Measurements from ENCODE around the gene LRMDA. TPM values are rescaled to one million over a fixed set of nuclear protein-coding genes. Genes with fewer than 3 reads are reported as not detected.

The LRMDA gene
- total RNA-seq, 1 donor from 2014 or later = 5.2 TPM

- Histone ChIP-seq H3K4me3 (no peak overlapping the region), H3K9me3 (ENCODE audit: low read depth) (no peaks in the 10 kb centered on the region), H3K27ac (no peak overlapping the region), H3K4me1 (no peaks in the 10 kb centered on the region), H3K79me2 (ENCODE audit: low read depth) (no peaks in the 10 kb centered on the region), H3K4me2 (no peak overlapping the region), H2AFZ (replicated peaks) (no peak overlapping the region), H3F3A (ENCODE audit: low read depth) (no peaks in the 10 kb centered on the region), H3K9ac (no peak overlapping the region), H3K27me3 (no peaks in the 10 kb centered on the region), H4K20me1 (ENCODE audit: low read depth) (no peaks in the 10 kb centered on the region), H3K36me3 (no peaks in the 10 kb centered on the region)
- no peak for TF ChIP-seq EZH2phosphoT487 (IDR thresholded peaks at IDR 0.05)
- no peak for TF ChIP-seq EZH2 (IDR thresholded peaks at IDR 0.05)
- no peak for TF ChIP-seq CTCF (IDR thresholded peaks at IDR 0.05)
- H3K36me3 Mint-ChIP-seq = peaks cover 8% of the 10 kb centered on the region
- peak overlapping the region; percentile 14 for H3K4me3 Mint-ChIP-seq
- H3K27me3 Mint-ChIP-seq (ENCODE audit: insufficient read depth, low read depth) = no peaks in the 10 kb centered on the region
- peaks cover 20% of the 10 kb centered on the region for H3K4me1 Mint-ChIP-seq
- H3K9me3 Mint-ChIP-seq = peaks cover 33% of the 10 kb centered on the region
- H3K27ac Mint-ChIP-seq = peak overlapping the region; percentile 35
- DNase-seq (ENCODE audit: low spot score) = no peak
These were observed 639.5 kb downstream of the LRMDA start for GRCh38 chr10:76070916-76071315.

GRCh38 chr10:76071653-76072365 is 640.4 kb downstream of the LRMDA start:
- Mint-ChIP-seq H3K27me3 (ENCODE audit: insufficient read depth, low read depth) (peaks cover 2% of the 10 kb centered on the region), H3K4me1 (peaks cover 20% of the 10 kb centered on the region), H3K27ac (no peak overlapping the region), H3K36me3 (peaks cover 11% of the 10 kb centered on the region), H3K9me3 (peaks cover 36% of the 10 kb centered on the region), H3K4me3 (no peak overlapping the region)
- no peaks in the 10 kb centered on the region for H3K27me3 ChIP-seq
- TF ChIP-seq EZH2phosphoT487 (IDR thresholded peaks at IDR 0.05) (no peak), EZH2 (IDR thresholded peaks at IDR 0.05) (no peak), CTCF (IDR thresholded peaks at IDR 0.05) (no peak)
- no peak overlapping the region for H3K9ac ChIP-seq
- H2AFZ ChIP-seq (replicated peaks) = no peak overlapping the region
- no peaks in the 10 kb centered on the region for H3K79me2 ChIP-seq (ENCODE audit: low read depth)
- H3K27ac ChIP-seq = no peak overlapping the region
- H3K4me3 ChIP-seq = no peak overlapping the region
- H3K4me2 ChIP-seq = no peak overlapping the region
- no peaks in the 10 kb centered on the region for H3K36me3 ChIP-seq
- no peaks in the 10 kb centered on the region for H4K20me1 ChIP-seq (ENCODE audit: low read depth)
- H3K9me3 ChIP-seq (ENCODE audit: low read depth) = no peaks in the 10 kb centered on the region
- no peaks in the 10 kb centered on the region for H3K4me1 ChIP-seq
- no peak for DNase-seq (ENCODE audit: low spot score)
- no peaks in the 10 kb centered on the region for H3F3A ChIP-seq (ENCODE audit: low read depth)

DNA sequence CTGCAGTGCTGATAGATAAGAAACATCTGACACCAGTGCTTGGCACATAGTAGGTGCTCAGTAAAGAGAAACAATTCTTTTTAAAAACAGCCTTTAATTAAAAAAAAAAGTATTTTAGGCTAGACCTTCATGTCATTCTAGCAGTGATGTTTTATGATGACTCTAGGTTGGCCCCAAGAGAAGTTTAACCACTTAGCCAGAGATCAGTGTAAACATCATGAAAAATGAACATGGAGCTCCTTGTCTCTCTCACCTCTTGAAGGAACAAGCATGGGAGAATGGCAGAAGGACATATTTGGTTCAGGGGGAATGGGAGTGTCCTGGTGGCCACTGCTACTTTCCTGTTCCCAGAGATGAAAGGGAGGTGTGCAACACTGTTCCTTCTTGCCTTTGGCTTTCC is 641.0 kb downstream of the LRMDA start:
- Histone ChIP-seq H2AFZ (replicated peaks) (no peak overlapping the region), H3K36me3 (no peaks in the 10 kb centered on the region), H4K20me1 (ENCODE audit: low read depth) (no peaks in the 10 kb centered on the region), H3K9me3 (ENCODE audit: low read depth) (no peaks in the 10 kb centered on the region), H3F3A (ENCODE audit: low read depth) (no peaks in the 10 kb centered on the region), H3K27ac (no peak overlapping the region), H3K9ac (no peak overlapping the region), H3K4me1 (no peaks in the 10 kb centered on the region), H3K4me3 (no peak overlapping the region), H3K79me2 (ENCODE audit: low read depth) (no peaks in the 10 kb centered on the region), H3K4me2 (no peak overlapping the region), H3K27me3 (no peaks in the 10 kb centered on the region)
- H3K4me3 Mint-ChIP-seq = no peak overlapping the region
- no peak for DNase-seq (ENCODE audit: low spot score)
- H3K27ac Mint-ChIP-seq = peak overlapping the region; percentile 66
- TF ChIP-seq EZH2 (IDR thresholded peaks at IDR 0.05) (no peak), CTCF (IDR thresholded peaks at IDR 0.05) (no peak), EZH2phosphoT487 (IDR thresholded peaks at IDR 0.05) (no peak)
- H3K9me3 Mint-ChIP-seq = peaks cover 31% of the 10 kb centered on the region
- peaks cover 11% of the 10 kb centered on the region for H3K36me3 Mint-ChIP-seq
- H3K4me1 Mint-ChIP-seq = peaks cover 20% of the 10 kb centered on the region
- peaks cover 2% of the 10 kb centered on the region for H3K27me3 Mint-ChIP-seq (ENCODE audit: insufficient read depth, low read depth)

Measured in neural progenitor cell (in vitro differentiated cells).